Activated T-cell treated with anti-CD3 and anti-CD28 coated beads, Interleukin-2, amount 50 U/mL, for 1 hour (primary cell): ENCODE results near the gene WSCD1.

Experiments used
- DNase-seq: peaks from one replicate; pipeline ENCODE4 v3.0.0-alpha.2; 2020

WSCD1 gene

DNA sequence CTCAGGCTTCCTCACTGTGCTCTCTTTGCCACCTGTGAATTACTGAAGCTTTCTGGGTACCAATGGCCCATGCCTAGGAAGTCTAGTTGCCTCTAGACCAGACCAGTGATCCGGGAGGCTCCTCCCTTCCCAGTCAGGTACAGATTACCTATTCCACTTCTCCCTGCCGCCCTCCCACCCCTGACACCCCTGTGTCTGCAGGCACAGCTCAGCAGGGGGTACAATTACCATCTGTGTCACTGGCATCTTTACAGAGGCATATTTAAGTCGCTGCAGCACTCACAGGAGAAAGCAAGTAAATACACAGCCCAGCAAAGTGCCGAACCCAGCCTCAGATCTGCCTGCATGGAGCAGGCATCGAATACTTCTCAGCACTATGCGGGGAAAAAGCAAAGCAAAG, 5.3 kb upstream of the WSCD1 start:
- DNase-seq, result no peak

DNA sequence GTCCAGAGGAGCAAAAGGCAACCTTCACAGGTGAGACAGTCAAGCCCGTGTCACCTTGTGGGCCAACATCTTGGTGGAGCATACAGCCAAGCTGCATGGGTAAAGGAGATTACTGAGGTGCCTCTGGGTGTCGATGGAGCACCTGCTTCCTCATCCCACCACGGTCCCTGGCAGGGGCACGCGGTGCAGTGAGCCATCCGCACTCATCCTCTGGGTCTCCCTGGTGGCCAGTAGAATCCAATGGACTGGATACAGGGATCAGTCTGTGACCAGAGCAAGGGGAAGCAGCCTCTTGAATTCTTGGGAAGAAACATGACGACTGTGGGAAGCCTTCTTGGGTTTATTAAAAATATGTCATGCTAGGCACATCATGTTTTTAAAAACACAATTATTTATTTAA, 4.8 kb upstream of the WSCD1 start:
- DNase-seq, result no peak

GRCh38 chr17:6066183-6066948, 3.8 kb upstream of the WSCD1 start:
- DNase-seq, result no peak

GRCh38 chr17:6067060-6067459, 3.1 kb upstream of the WSCD1 start:
- DNase-seq, result no peak

DNA sequence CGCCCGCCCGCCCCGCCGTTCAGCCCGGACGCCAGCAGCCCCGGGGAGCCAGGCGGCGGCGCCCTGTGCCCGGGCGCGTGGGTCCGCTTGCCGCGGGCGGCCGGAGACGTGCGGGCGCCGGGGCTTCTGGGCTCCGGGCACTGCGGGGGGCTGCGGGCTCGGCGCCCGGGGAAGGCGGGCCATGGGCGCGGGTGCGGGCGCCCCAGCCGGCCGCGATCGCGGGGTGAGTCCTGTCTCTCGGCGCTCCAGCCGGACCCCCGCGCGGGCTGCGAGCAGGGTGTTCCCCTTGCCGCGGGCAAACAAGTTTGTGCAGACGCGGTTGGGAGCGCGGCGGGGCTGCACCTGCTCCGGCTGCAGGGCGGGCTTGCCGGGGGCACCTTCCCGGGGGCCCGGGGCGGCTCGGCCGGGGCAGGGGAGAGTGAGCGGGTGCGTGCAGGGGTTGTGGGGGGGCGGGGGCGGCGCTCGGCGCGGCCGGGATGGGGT, 292 bp downstream of the WSCD1 start:
- no peak for DNase-seq

GRCh38 chr17:6070913-6071511, 833 bp downstream of the WSCD1 start:
- no peak for DNase-seq

DNA sequence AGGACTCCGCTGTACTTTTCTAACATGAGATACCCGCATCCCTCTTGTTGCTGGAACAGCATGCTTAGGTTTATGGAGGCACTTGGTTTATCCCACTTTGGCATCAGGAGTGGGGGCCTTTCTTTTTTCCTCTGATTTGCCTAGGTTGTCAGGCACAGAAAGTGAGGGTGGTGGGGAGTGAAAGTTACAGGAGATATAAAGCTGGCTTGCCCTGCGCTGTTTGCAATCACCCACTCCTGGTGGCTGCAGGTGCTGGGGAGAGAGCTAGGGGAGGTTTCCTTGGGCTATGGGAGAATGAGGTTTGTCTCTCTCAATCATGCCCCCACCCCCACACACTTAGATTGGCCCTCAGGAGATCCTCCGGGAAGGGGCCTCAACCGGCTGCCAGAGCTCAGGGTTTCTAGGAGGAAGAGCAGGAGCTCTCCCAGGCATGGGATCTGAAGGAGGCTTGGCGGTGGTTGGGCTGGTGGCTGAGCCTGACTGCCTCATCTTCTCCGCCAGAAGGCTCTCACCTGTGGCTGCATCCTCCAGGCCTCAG, 1.4 kb downstream of the WSCD1 start:
- no peak for DNase-seq

DNA sequence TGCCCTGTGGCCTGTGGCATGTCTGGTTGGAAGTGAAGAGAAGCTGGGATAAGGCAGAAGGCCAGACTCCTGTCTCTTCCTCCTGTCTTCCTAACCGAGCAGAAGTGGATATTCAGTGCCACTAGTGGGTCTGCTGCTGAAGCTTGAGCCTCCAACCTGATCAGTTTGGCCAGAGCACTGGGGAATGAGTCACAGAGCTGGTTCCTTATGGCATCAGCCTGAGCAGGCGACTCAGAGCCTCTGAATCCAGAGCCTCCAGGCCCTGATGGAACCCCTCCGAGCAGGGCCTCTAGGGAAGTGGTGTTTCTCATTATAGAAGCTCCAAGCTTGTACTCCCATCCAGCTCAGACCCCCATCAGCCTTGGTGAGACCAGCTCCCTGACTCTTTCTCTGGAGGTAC, 2.0 kb downstream of the WSCD1 start:
- no peak for DNase-seq

DNA sequence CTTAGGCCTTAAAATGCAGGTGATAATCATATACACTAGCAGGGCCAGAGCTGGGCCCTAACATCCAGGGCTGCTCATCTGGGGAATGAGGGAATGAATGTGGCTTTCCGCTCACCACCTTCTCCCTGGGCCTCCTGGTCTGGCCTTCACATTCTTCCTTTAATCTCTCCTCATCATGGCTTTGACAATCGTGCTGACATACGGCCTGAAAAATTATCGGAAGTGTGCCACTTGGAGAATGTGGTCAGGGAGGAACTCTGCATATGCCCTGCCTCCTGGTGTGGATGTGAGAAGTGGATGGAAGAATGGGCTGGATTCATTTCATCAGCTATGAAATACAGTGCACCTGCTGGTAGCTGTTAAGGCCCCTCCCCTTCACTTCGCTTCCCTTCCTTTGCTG, 2.4 kb downstream of the WSCD1 start:
- no peak for DNase-seq

DNA sequence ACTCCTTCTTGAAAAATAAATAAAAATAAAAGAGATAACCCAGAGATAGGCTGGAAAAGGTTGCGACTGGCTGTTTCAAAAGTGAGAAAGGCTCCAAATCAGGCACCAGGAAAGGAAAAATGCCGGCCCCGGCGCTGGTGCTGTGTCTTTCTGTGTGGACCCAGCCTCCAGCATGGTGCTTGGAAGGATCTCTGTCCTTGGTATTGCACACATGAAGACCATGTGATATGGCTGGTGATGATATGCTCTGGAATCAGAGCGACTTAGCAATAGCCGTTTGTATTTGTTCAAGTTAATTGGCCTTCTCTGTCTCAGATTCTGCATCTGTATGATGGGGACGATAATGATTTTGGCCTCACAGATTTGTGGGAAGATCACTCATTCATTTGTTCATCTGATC, 3.4 kb downstream of the WSCD1 start:
- DNase-seq, result no peak

DNA sequence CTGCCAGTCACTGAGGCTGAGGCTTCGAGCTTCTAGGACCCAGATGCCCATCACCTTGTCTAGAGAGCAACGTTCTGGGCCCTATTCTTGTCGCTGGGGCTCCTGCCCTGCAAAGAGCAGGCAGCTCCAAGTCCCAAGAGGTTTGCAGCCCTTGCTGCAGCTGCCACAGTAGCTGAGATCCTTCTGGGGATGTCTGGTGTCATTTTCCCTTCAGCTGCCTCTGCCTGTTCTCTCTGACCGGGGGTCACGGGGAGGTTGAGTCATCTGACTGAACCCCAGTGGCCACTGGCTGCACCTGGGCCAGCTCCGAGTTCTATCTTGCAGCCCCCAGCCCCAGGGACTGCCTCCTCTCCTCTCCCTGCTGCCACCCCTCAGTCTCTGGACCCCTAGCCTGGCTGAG, 4.9 kb downstream of the WSCD1 start:
- DNase-seq, result no peak

GRCh38 chr17:6075845-6076244, 5.7 kb downstream of the WSCD1 start:
- DNase-seq, result no peak

DNA sequence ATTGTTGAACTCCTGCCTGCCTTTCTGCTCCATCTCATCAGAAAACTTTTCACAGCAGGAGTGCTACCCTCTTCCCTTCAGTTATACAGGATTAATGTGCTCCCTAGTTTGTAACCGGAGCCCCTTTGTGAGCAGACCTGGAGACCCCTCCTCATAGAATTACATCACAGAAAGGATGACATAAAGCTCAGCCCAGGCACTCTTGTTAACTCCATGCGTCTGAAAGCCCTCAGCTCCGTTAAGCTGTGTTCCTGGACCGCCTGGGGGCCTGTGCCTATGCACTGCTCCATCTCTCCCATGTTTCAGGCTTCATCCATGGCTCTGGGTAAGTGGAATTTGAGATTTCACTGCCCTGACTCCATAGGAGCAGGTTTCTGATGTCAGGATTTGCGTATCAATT, 7.6 kb downstream of the WSCD1 start:
- DNase-seq, result no peak

DNA sequence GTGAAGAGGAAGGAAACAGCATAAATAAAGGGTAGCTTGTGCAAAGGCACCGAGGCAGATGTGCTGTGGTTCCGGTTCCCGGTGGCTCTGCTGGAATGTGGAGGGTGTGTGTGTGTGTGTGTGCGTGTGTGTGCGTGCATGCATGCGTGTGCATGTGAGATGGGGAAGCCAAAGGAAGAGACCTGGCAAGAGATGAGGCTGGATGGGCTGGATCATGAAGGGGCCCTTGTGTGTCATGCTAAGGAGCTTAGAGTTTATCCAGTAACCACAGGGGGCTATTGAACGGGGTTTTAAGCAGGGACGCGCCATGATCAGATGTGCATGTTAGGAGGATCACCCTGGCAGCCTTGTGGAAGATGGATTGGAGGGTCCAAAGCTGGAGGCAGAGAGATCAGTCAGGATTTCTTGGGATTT, 8.3 kb downstream of the WSCD1 start:
- no peak for DNase-seq

DNA sequence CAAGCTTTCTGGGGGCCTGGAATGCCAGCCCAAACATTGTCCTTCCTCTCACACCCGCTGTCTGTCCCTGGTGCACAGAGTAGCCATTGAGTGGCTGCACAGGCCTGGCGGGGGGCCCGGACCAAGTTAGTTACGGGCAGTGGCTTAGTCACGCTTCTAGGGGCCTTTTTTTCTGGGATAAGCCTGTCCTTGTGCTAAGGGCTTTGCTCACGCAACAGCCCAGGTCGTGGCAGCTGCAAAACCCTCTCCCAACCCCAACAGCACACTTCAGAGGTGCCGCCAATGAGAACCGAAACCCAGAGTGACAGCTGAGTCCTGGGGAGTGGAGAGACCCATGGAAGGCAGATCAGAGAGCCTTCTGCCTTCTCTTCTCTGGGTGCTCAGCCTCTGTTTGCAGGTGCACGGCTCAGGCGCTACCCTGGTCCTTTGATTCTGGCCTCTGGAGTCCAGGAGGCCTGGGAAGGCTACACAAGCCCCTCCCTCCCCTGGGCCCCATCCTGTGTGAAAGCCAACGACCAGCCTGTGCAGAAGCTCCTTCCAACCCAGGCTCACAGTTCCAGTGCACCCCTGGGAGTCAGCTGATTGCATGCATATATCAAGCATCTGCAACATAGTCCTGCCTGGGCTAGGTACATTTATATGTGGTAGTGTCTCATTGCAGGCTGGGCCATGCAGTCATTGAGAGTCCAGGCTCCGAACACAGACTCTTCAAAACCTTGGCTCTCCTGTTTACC, 9.1 kb downstream of the WSCD1 start:
- DNase-seq, result no peak

GRCh38 chr17:6079960-6080359, 9.8 kb downstream of the WSCD1 start:
- DNase-seq, result no peak

GRCh38 chr17:6080711-6081430, 10.7 kb downstream of the WSCD1 start:
- no peak for DNase-seq

DNA sequence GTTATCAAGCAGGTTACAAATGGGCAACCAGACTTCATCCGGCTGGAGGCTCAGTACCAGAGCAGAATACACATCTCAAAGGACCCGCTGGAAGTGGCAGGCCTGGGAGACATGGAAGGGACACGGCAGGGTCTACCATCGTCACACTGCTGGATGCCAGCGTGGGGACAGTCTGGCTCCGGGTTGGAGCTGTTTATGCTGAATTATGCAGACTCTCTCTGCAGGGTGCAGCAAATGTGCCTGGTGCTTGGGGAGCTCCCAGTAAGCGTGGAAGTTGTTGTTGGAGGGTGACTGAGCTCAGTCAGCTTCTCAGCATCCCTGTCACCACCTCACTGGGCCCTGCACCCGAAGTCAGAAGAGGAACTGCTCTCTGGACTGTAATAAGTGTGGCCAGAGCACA, 12.2 kb downstream of the WSCD1 start:
- no peak for DNase-seq

DNA sequence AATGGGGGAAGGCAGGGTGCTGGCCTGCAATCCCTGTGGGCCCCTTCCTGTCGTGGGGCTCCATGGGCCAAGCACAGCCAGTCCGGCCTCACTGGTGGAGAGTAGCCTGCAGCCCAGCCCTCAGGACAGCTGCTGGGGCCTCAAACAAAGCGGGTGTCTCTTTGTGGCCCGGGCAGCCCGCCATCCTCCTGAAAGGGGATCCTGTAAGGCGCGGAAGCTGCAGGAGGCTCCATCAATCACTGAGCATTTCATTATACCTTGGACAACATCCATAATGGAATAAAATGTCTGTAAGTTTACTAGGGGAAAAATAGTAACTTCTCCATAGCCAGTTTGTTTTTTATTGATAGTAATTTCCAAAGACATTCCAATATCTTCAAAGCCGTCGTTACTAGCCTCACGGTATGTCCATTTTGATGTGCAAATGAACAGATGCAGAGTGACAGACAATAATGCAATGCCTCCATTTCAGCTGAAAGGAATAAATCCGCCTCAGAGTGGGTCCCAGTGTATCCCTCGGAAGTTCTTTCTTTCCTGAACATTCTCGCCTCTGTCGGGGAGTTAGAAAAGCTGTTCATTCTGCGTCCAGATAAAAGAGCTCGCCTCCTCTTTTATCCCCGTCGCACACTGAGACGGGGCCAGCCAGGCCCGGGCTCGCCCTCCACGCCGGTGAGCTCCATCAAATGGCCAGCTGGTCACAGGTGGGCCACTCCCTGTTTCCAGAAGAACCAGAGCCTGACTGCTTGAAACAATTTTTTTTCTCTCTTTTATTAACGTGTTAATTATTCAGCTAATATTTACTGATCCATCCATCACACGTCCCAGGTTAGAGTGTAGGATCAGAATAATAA, 14.4 kb downstream of the WSCD1 start:
- DNase-seq, result no peak

GRCh38 chr17:6085812-6086211, 15.6 kb downstream of the WSCD1 start:
- DNase-seq, result no peak

GRCh38 chr17:6086603-6087400, 16.6 kb downstream of the WSCD1 start:
- DNase-seq, result no peak
